Ovary (tissue), 3 donors: ENCODE results near the gene KCNH8.

ENCODE experiments used
- EP300 ChIP-seq: sonication (generic); formaldehyde crosslinking; IDR thresholded peaks from one replicate; pipeline ENCODE4 v1.6.1; 2017; ENCODE audit warnings: antibody characterized with exemption
- POLR2A ChIP-seq: fragments of 450-650 bp; IDR thresholded peaks from one replicate; pipeline ENCODE4 v1.6.1; 2017; ENCODE audit warnings: antibody characterized with exemption, mild to moderate bottlenecking, moderate library complexity
- TF ChIP-seq, protein P1 (sequence below), 3 donors: fragments of 450-650 bp in 2 of 3; fragments of 200-600 bp in 1 of 3; IDR thresholded peaks; one replicate each; pipeline versions ENCODE4 v1.5.1 to v1.8.0; 2016 to 2022; ENCODE audit warnings: antibody characterized with exemption in 3 of 3, mild to moderate bottlenecking in 1 of 3
- donor health status: DM: no; HTN: no; CAD: no.

DNA sequence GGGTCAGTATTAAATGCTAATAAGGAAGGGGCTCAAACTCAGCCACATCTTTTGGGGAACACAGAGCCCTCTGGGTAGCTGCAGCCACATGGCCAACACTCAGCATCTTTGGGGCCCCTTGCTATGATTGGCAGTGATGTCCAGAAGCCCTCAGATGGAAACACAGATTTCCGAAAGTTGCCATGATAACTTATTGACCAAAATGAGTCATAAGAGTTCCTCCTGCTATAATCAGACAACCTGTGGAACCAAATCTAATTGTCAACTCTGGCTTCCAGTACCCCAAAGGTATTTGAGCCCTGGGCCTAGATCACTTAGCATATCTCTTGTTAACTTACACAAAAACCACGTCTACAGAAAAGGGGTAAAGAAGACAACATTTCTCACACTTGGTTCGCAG lies 392.2 kb downstream of the KCNH8 start:
- TF ChIP-seq POLR2A = no peak
- TF ChIP-seq, protein P1, sequence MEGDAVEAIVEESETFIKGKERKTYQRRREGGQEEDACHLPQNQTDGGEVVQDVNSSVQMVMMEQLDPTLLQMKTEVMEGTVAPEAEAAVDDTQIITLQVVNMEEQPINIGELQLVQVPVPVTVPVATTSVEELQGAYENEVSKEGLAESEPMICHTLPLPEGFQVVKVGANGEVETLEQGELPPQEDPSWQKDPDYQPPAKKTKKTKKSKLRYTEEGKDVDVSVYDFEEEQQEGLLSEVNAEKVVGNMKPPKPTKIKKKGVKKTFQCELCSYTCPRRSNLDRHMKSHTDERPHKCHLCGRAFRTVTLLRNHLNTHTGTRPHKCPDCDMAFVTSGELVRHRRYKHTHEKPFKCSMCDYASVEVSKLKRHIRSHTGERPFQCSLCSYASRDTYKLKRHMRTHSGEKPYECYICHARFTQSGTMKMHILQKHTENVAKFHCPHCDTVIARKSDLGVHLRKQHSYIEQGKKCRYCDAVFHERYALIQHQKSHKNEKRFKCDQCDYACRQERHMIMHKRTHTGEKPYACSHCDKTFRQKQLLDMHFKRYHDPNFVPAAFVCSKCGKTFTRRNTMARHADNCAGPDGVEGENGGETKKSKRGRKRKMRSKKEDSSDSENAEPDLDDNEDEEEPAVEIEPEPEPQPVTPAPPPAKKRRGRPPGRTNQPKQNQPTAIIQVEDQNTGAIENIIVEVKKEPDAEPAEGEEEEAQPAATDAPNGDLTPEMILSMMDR (IDR thresholded peaks at IDR 0.05) = no peak
- TF ChIP-seq EP300 = no peak
